Upper lobe of left lung (tissue), 6 donors: ENCODE data around the gene CADM1. TPM values are rescaled to one million over a fixed set of nuclear protein-coding genes. Genes with fewer than 3 reads are reported as not detected.
A peak's percentile ranks its signal among the peaks of the same experiment; 100 is the strongest.

Experiments
- ATAC-seq, 2 donors: fragments of 200-7000 bp; cut with Tn5 transposase; one replicate each; pipeline ENCODE4 v1.9.1; 2022; ENCODE audit warnings: mild to moderate bottlenecking in 2 of 2, moderate library complexity in 2 of 2; ENCODE audit not compliant: low FRiP score in 2 of 2
- DNase-seq, 2 donors: peaks; one replicate each; pipeline ENCODE4 v3.0.0-alpha.2; 2019 to 2020
- H3K27ac ChIP-seq, 4 donors: fragments of 200-600 bp; sonication (generic); one replicate each; pipeline ENCODE4 v1.5.1; 2016 to 2019
- H3K27me3 ChIP-seq, 4 donors: fragments of 200-600 bp; sonication (generic); one replicate each; pipeline ENCODE4 v1.5.1; 2017 to 2019
- H3K36me3 ChIP-seq, 4 donors: fragments of 200-600 bp; sonication (generic); one replicate each; pipeline ENCODE4 v1.5.1; 2016 to 2019
- H3K4me1 ChIP-seq, 4 donors: fragments of 200-600 bp; sonication (generic); one replicate each; pipeline ENCODE4 v1.5.1; 2018 to 2019
- H3K4me3 ChIP-seq, 4 donors: fragments of 200-600 bp; sonication (generic); one replicate each; pipeline ENCODE4 v1.5.1; 2017 to 2019; ENCODE audit warnings: mild to moderate bottlenecking in 2 of 4, moderate library complexity in 1 of 4
- H3K9me3 ChIP-seq, 4 donors: fragments of 200-600 bp; sonication (generic); one replicate each; pipeline ENCODE4 v1.5.1; 2018 to 2019
- EP300 ChIP-seq, 4 donors: sonication (generic); formaldehyde crosslinking; IDR thresholded peaks; one replicate each; pipeline ENCODE4 v1.5.1; 2017; ENCODE audit warnings: antibody characterized with exemption in 4 of 4, control low read depth in 2 of 4
- POLR2A ChIP-seq, 4 donors: fragments of 450-650 bp; IDR thresholded peaks; one replicate each; pipeline ENCODE4 v1.5.1; 2016 to 2017; ENCODE audit warnings: antibody characterized with exemption in 4 of 4, mild to moderate bottlenecking in 2 of 4
- POLR2AphosphoS5 ChIP-seq, 2 donors: sonication (generic); formaldehyde crosslinking; IDR thresholded peaks; one replicate each; pipeline ENCODE4 v1.5.1; 2017; ENCODE audit warnings: antibody characterized with exemption in 2 of 2
- WGBS, 2 donors: methylation state at CpG; one replicate each; pipeline ENCODE4 v1.1.5; 2017 to 2018; 5-methylcytosine and 5-hydroxymethylcytosine counted together
- total RNA-seq, 6 donors: library from RNA; depleted of rRNA in 4 of 6; stranded (reverse); fragments of >200 nt in 4 of 6; gene quantifications; one replicate each; pipeline versions ENCODE4 v1.1.0 to v1.2.1, GENCODE V29; 2016 to 2021
- TF ChIP-seq, protein P1 (sequence below), 6 experiments: fragments of 450-650 bp in 4 of 6; fragments of 200-600 bp in 2 of 6; sonication (generic) in 2 of 6; IDR thresholded peaks; one replicate each; pipeline ENCODE4 v1.5.1; 2016 to 2019; ENCODE audit warnings: antibody characterized with exemption in 6 of 6
- donor health status: DM: no; HTN: no; CAD: no; lungs with moderate emphysema.
- donor health status: DM: no; HTN: yes; CAD: no; lungs with severe emphysema.

Gene CADM1
- total RNA-seq, 6 donors from 2014 or later: 69.9 to 212 (median 125) TPM

- ATAC-seq (no peak), DNase-seq (no peak)
- Histone ChIP-seq H3K4me1 (no peaks in the 10 kb centered on the region), H3K9me3 (no peaks in the 10 kb centered on the region), H3K27ac (no peak overlapping the region), H3K27me3 (no peaks in the 10 kb centered on the region), H3K36me3 (no peaks in the 10 kb centered on the region), H3K4me3 (no peak overlapping the region)
- whole genome bisulfite sequencing, 2 donors: 79% methylated on average over 6 of the region's 6 CpGs
- TF ChIP-seq, protein P1, sequence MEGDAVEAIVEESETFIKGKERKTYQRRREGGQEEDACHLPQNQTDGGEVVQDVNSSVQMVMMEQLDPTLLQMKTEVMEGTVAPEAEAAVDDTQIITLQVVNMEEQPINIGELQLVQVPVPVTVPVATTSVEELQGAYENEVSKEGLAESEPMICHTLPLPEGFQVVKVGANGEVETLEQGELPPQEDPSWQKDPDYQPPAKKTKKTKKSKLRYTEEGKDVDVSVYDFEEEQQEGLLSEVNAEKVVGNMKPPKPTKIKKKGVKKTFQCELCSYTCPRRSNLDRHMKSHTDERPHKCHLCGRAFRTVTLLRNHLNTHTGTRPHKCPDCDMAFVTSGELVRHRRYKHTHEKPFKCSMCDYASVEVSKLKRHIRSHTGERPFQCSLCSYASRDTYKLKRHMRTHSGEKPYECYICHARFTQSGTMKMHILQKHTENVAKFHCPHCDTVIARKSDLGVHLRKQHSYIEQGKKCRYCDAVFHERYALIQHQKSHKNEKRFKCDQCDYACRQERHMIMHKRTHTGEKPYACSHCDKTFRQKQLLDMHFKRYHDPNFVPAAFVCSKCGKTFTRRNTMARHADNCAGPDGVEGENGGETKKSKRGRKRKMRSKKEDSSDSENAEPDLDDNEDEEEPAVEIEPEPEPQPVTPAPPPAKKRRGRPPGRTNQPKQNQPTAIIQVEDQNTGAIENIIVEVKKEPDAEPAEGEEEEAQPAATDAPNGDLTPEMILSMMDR (IDR thresholded peaks at IDR 0.05): no peak
- no peak for TF ChIP-seq EP300 (IDR thresholded peaks at IDR 0.05)
- no peak for TF ChIP-seq POLR2A (IDR thresholded peaks at IDR 0.05)
- no peak for TF ChIP-seq POLR2AphosphoS5 (IDR thresholded peaks at IDR 0.05)
Measured at GRCh38 chr11:115515647-115516395, 11.6 kb upstream of the CADM1 start.

GRCh38 chr11:115506954-115507675 is 2.9 kb upstream of the CADM1 start:
- H3K9me3 ChIP-seq: no peaks in the 10 kb centered on the region
- H3K27me3 ChIP-seq: no peaks in the 10 kb centered on the region
- no peak overlapping the region for H3K4me3 ChIP-seq
- 85 to 87% methylated on average over 10 of the region's 10 CpGs for WGBS, 2 donors
- ATAC-seq (no peak), DNase-seq (no peak)
- no peaks in the 10 kb centered on the region for H3K36me3 ChIP-seq
- peaks cover 8 to 25% (median 15%) of the 10 kb centered on the region in 4 donors for H3K4me1 ChIP-seq
- H3K27ac ChIP-seq: no peak overlapping the region
- TF ChIP-seq, protein P1 (IDR thresholded peaks at IDR 0.05): no peak
- TF ChIP-seq EP300 (IDR thresholded peaks at IDR 0.05) (no peak), POLR2A (IDR thresholded peaks at IDR 0.05) (no peak), POLR2AphosphoS5 (IDR thresholded peaks at IDR 0.05) (no peak)

- no peaks in the 10 kb centered on the region for H3K36me3 ChIP-seq
- TF ChIP-seq EP300 (IDR thresholded peaks at IDR 0.05) (no peak), POLR2A (IDR thresholded peaks at IDR 0.05) (no peak), POLR2AphosphoS5 (IDR thresholded peaks at IDR 0.05) (no peak)
- TF ChIP-seq, protein P1 (IDR thresholded peaks at IDR 0.05): no peak
- peak overlapping the region in 3 of 4 donors; percentile 56 to 80 (median 76) for H3K4me3 ChIP-seq
- H3K9me3 ChIP-seq: no peaks in the 10 kb centered on the region
- 8 to 17% methylated on average over 10 of the region's 10 CpGs for WGBS, 2 donors
- DNase-seq (peak in 1 of 2 donors; percentile 23), ATAC-seq (no peak)
- peaks cover 11 to 36% (median 21%) of the 10 kb centered on the region in 4 donors for H3K4me1 ChIP-seq
- peak overlapping the region; percentile 12 to 82 (median 78) for H3K27ac ChIP-seq
- no peaks in the 10 kb centered on the region for H3K27me3 ChIP-seq
Measured at GRCh38 chr11:115505175-115505574, 960 bp upstream of the CADM1 start.

GRCh38 chr11:115503886-115504275 is 334 bp downstream of the CADM1 start:
- ATAC-seq: peak; percentile 2 to 8
- H3K4me3 ChIP-seq: peak overlapping the region; percentile 56 to 83 (median 78)
- H3K27me3 ChIP-seq: no peaks in the 10 kb centered on the region
- H3K4me1 ChIP-seq: peaks cover 11 to 36% (median 25%) of the 10 kb centered on the region in 4 donors
- TF ChIP-seq, protein P1 (IDR thresholded peaks at IDR 0.05): no peak
- TF ChIP-seq EP300 (IDR thresholded peaks at IDR 0.05) (no peak), POLR2AphosphoS5 (IDR thresholded peaks at IDR 0.05) (no peak), POLR2A (IDR thresholded peaks at IDR 0.05) (no peak)
- WGBS, 2 donors: 0 to 2% methylated on average over 14 to 15 of the region's 15 CpGs
- H3K36me3 ChIP-seq: no peaks in the 10 kb centered on the region
- H3K9me3 ChIP-seq: no peaks in the 10 kb centered on the region
- peak overlapping the region; percentile 73 to 82 (median 78) for H3K27ac ChIP-seq
- DNase-seq: no peak
